HL-60 (cell line): ENCODE data around the gene PARP1.

Experiments used
- DNase-seq, 2 experiments: peaks; one replicate each; pipeline ENCODE4 v3.0.0-alpha.2; 2010 to 2020; ENCODE audit warnings: low read depth in 1 of 2, low spot score in 1 of 2
- H3K27ac ChIP-seq: fragments of 250-450 bp; sonication (Bioruptor Pico); replicated peaks from 2 replicates; pipeline ENCODE4 v1.5.1; 2020; ENCODE audit warnings: mild to moderate bottlenecking, moderate library complexity
- H3K27me3 ChIP-seq: fragments of 250-450 bp; sonication (Bioruptor Pico); 2 replicates; pipeline ENCODE4 v1.5.1; 2021; ENCODE audit warnings: mild to moderate bottlenecking, moderate library complexity; ENCODE audit not compliant: insufficient read depth, poor library complexity, severe bottlenecking
- H3K4me3 ChIP-seq: replicated peaks from 2 replicates; pipeline ENCODE4 v1.5.1; 2011; ENCODE audit warnings: mild to moderate bottlenecking, control low read depth, low read length; ENCODE audit not compliant: insufficient read depth
- GABPA ChIP-seq: IDR thresholded peaks from 2 replicates; pipeline ENCODE4 v1.6.1; 2012; ENCODE audit warnings: low read depth
- POLR2AphosphoS5 ChIP-seq: IDR thresholded peaks from 2 replicates; pipeline ENCODE4 v1.6.1; 2012; ENCODE audit warnings: low read depth
- SPI1 ChIP-seq: IDR thresholded peaks from 2 replicates; pipeline ENCODE4 v1.6.1; 2012; ENCODE audit warnings: low read depth, mild to moderate bottlenecking, borderline replicate concordance
- TF ChIP-seq, protein P1 (sequence below): IDR thresholded peaks from 2 replicates; pipeline ENCODE4 v1.6.1; 2012; ENCODE audit warnings: low read depth; ENCODE audit not compliant: insufficient replicate concordance
- TF ChIP-seq, protein P2 (sequence below): IDR thresholded peaks from one replicate; pipeline ENCODE4 v1.5.1; 2011; ENCODE audit warnings: low read length, control low read depth, inconsistent platforms; ENCODE audit not compliant: insufficient read depth

PARP1 gene

DNA sequence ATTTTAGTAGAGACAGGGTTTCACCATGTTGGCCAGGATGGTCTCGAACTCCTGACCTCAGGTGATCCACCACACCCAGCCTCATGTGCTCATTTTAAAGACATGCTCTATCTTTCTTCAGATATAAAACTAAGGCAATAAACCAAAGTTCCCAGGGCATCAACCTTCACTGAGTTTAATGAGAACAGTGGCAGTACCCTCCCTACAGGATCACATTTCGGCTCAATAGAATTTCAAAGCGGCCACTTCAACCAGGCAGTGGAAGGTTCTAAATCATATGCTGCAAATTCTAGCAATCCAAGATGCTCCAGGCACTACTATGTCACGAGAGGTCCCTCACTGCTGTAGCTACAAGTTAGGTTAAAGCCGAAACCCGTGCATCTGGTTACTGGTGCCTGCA is 45.5 kb downstream of the PARP1 start:
- H3K27ac ChIP-seq: no peak overlapping the region

DNA sequence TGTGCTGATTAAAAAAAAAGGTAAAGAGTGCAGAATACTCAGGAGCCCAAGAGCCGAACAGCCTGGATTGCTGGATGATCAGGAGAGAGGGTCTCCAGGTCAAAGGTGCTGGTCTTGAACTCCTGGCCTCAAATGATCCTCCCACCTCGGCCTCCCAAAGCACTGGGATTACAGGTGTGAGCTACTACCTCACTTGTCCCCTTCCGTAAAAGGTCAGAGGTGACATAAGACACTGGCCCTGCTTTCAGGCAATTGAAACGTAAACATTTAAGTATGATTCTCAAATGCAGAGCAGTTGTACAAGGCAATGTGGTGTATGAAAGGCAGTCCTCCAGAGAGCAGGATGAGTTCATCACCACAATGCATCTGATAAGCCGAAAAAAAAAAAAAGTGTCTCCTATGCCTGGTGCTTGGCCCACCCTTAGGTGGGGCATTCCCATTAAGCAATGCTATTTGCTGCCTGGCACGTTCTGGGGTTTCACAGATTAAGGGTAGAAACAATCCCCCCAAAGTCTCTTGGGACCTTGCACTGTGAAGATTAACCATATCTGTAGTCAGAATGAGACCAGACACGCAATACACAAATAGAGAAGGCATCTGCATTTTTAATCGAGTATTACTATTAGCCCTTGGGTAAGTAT is 47.7 kb downstream of the PARP1 start:
- Histone ChIP-seq H3K4me3 (no peak overlapping the region), H3K27me3 (no peaks in the 10 kb centered on the region), H3K27ac (no peak overlapping the region)
- DNase-seq: no peak
- TF ChIP-seq, protein P1, sequence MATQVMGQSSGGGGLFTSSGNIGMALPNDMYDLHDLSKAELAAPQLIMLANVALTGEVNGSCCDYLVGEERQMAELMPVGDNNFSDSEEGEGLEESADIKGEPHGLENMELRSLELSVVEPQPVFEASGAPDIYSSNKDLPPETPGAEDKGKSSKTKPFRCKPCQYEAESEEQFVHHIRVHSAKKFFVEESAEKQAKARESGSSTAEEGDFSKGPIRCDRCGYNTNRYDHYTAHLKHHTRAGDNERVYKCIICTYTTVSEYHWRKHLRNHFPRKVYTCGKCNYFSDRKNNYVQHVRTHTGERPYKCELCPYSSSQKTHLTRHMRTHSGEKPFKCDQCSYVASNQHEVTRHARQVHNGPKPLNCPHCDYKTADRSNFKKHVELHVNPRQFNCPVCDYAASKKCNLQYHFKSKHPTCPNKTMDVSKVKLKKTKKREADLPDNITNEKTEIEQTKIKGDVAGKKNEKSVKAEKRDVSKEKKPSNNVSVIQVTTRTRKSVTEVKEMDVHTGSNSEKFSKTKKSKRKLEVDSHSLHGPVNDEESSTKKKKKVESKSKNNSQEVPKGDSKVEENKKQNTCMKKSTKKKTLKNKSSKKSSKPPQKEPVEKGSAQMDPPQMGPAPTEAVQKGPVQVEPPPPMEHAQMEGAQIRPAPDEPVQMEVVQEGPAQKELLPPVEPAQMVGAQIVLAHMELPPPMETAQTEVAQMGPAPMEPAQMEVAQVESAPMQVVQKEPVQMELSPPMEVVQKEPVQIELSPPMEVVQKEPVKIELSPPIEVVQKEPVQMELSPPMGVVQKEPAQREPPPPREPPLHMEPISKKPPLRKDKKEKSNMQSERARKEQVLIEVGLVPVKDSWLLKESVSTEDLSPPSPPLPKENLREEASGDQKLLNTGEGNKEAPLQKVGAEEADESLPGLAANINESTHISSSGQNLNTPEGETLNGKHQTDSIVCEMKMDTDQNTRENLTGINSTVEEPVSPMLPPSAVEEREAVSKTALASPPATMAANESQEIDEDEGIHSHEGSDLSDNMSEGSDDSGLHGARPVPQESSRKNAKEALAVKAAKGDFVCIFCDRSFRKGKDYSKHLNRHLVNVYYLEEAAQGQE: no peak
- TF ChIP-seq GABPA (no peak), POLR2AphosphoS5 (no peak), SPI1 (no peak)
- TF ChIP-seq, protein P2, sequence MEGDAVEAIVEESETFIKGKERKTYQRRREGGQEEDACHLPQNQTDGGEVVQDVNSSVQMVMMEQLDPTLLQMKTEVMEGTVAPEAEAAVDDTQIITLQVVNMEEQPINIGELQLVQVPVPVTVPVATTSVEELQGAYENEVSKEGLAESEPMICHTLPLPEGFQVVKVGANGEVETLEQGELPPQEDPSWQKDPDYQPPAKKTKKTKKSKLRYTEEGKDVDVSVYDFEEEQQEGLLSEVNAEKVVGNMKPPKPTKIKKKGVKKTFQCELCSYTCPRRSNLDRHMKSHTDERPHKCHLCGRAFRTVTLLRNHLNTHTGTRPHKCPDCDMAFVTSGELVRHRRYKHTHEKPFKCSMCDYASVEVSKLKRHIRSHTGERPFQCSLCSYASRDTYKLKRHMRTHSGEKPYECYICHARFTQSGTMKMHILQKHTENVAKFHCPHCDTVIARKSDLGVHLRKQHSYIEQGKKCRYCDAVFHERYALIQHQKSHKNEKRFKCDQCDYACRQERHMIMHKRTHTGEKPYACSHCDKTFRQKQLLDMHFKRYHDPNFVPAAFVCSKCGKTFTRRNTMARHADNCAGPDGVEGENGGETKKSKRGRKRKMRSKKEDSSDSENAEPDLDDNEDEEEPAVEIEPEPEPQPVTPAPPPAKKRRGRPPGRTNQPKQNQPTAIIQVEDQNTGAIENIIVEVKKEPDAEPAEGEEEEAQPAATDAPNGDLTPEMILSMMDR: no peak

More for the DNA sequence above, 45.5 kb downstream of the PARP1 start:
- H3K27me3 ChIP-seq: no peaks in the 10 kb centered on the region
- H3K4me3 ChIP-seq: no peak overlapping the region
- no peak for DNase-seq
- TF ChIP-seq SPI1 (no peak), POLR2AphosphoS5 (no peak), GABPA (no peak)
- TF ChIP-seq, protein P1: no peak
- TF ChIP-seq, protein P2: no peak

DNA sequence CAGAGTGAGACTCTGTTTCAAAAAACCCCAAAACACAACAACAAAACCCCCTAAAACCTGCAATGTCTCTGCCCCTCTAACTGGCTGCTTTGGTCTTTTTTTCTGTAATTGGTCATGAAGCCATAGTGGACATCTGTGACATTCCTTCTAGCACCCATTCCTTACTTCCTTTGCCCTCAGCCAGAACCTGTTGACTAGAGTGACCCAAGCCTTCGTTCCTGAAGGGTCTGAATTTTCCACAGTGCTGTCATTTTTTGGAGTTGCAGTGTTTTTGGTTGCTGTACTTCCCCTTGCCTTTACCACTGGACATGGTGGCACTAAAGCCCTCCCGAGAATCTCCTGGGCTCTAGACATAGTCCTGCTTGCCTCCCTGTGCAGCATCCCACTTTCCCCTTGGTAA is 50.5 kb downstream of the PARP1 start:
- no peak for DNase-seq
- TF ChIP-seq, protein P2: no peak
- no peak for TF ChIP-seq SPI1
- TF ChIP-seq, protein P1: no peak
- TF ChIP-seq GABPA: no peak
- no peak for TF ChIP-seq POLR2AphosphoS5
- no peak overlapping the region for H3K27ac ChIP-seq
- no peak overlapping the region for H3K4me3 ChIP-seq
- H3K27me3 ChIP-seq: no peaks in the 10 kb centered on the region
